Loucy (cell line): Measurements from ENCODE around the gene OSBPL3.

ENCODE experiments used
- H2AFZ ChIP-seq: fragments of 200-600 bp; sonication (generic); 2 replicates; pipeline ENCODE4 v1.6.0; 2016; ENCODE audit warnings: antibody characterized with exemption, mild to moderate bottlenecking, low read length, moderate library complexity
- H3F3A ChIP-seq: fragments of 200-600 bp; 2 replicates; pipeline ENCODE4 v1.6.0; 2016; ENCODE audit warnings: antibody characterized with exemption, low read depth, mild to moderate bottlenecking
- H3K27me3 ChIP-seq: fragments of 200-600 bp; sonication (generic); 2 replicates; pipeline ENCODE4 v1.6.1; 2014; ENCODE audit warnings: low read length, mild to moderate bottlenecking; ENCODE audit not compliant: insufficient read depth, poor library complexity, severe bottlenecking
- H3K36me3 ChIP-seq: fragments of 200-600 bp; sonication (generic); 2 replicates; pipeline ENCODE4 v1.6.1; 2016; ENCODE audit warnings: low read length; ENCODE audit not compliant: insufficient read depth
- H3K4me1 ChIP-seq: fragments of 200-600 bp; sonication (generic); 2 replicates; pipeline ENCODE4 v1.5.1; 2014; ENCODE audit warnings: low read length, mild to moderate bottlenecking; ENCODE audit not compliant: insufficient read depth, poor library complexity, severe bottlenecking
- H3K4me2 ChIP-seq: fragments of 200-600 bp; sonication (generic); 2 replicates; pipeline ENCODE4 v1.6.0; 2014; ENCODE audit warnings: antibody characterized with exemption, low read length, low read depth, mild to moderate bottlenecking; ENCODE audit not compliant: poor library complexity, severe bottlenecking
- H3K4me3 ChIP-seq: fragments of 200-600 bp; sonication (generic); 2 replicates; pipeline ENCODE4 v1.5.1; 2014; ENCODE audit warnings: low read length, mild to moderate bottlenecking, mixed read lengths; ENCODE audit not compliant: poor library complexity, severe bottlenecking
- H3K79me2 ChIP-seq: fragments of 200-600 bp; sonication (generic); 2 replicates; pipeline ENCODE4 v1.6.1; 2014; ENCODE audit warnings: low read length; ENCODE audit not compliant: insufficient read depth
- H3K9ac ChIP-seq: fragments of 200-600 bp; sonication (generic); 2 replicates; pipeline ENCODE4 v1.6.0; 2014; ENCODE audit warnings: mild to moderate bottlenecking, low read depth, low read length, moderate library complexity; ENCODE audit not compliant: poor library complexity, severe bottlenecking
- H3K9me2 ChIP-seq: fragments of 200-600 bp; sonication (generic); replicated peaks from 2 replicates; pipeline ENCODE4 v1.6.1; 2016; ENCODE audit warnings: low read depth, low read length, mixed read lengths
- H3K9me3 ChIP-seq: fragments of 200-600 bp; sonication (generic); 2 replicates; pipeline ENCODE4 v1.6.1; 2014; ENCODE audit warnings: mild to moderate bottlenecking, antibody characterized with exemption, low read length, low read depth; ENCODE audit not compliant: insufficient read depth
- H4K20me1 ChIP-seq: fragments of 200-600 bp; sonication (generic); 2 replicates; pipeline ENCODE4 v1.6.0; 2014; ENCODE audit warnings: antibody characterized with exemption, low read length, mild to moderate bottlenecking; ENCODE audit not compliant: insufficient read depth, poor library complexity, severe bottlenecking
- EZH2phosphoT487 ChIP-seq: fragments of 200-600 bp; IDR thresholded peaks from 2 replicates; pipeline ENCODE4 v1.6.1; 2018; ENCODE audit warnings: antibody characterized with exemption, mild to moderate bottlenecking, moderate library complexity, borderline replicate concordance
- TF ChIP-seq, protein P1 (sequence below): fragments of 200-600 bp; sonication (generic); conservative IDR thresholded peaks from 2 replicates; pipeline ENCODE4 v1.5.1; 2014; ENCODE audit warnings: mild to moderate bottlenecking, antibody characterized with exemption, low read length

Gene OSBPL3

DNA sequence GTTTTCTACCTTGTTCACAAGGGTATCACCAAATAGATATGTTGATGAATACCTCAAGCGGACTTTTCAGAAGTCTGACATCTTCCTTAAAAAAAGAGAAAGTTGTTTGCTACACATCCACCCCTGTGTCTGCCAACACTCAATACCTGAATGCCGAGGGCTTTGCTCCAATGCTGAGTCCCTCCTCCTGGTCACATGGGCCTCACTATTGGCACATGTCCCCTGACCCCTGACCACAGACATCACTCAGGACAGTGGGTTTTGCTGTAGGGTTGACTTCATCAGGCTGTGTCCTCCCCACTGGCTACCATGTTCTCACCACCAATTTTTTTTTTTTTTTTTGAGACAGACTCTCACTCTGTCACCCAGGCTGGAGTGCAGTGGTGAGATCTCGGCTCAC lies 76.4 kb downstream of the OSBPL3 start:
- TF ChIP-seq, protein P1, sequence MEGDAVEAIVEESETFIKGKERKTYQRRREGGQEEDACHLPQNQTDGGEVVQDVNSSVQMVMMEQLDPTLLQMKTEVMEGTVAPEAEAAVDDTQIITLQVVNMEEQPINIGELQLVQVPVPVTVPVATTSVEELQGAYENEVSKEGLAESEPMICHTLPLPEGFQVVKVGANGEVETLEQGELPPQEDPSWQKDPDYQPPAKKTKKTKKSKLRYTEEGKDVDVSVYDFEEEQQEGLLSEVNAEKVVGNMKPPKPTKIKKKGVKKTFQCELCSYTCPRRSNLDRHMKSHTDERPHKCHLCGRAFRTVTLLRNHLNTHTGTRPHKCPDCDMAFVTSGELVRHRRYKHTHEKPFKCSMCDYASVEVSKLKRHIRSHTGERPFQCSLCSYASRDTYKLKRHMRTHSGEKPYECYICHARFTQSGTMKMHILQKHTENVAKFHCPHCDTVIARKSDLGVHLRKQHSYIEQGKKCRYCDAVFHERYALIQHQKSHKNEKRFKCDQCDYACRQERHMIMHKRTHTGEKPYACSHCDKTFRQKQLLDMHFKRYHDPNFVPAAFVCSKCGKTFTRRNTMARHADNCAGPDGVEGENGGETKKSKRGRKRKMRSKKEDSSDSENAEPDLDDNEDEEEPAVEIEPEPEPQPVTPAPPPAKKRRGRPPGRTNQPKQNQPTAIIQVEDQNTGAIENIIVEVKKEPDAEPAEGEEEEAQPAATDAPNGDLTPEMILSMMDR = no peak; the same call in 1 of the 2 replicates
- TF ChIP-seq EZH2phosphoT487 = no peak
- Histone ChIP-seq H3K9me3 (no peaks in the 10 kb centered on the region), H3K79me2 (peaks cover 99% of the 10 kb centered on the region), H3K4me2 (peak overlapping the region; percentile 26), H3K4me1 (peaks cover 87% of the 10 kb centered on the region), H3F3A (peaks cover 5% of the 10 kb centered on the region; the same call in 1 of the 2 replicates), H3K27me3 (no peaks in the 10 kb centered on the region), H3K36me3 (no peaks in the 10 kb centered on the region), H3K9ac (peak overlapping the region; percentile 1), H3K9me2 (no peaks in the 10 kb centered on the region), H3K4me3 (no peak overlapping the region), H2AFZ (no peak overlapping the region), H4K20me1 (no peaks in the 10 kb centered on the region)

DNA sequence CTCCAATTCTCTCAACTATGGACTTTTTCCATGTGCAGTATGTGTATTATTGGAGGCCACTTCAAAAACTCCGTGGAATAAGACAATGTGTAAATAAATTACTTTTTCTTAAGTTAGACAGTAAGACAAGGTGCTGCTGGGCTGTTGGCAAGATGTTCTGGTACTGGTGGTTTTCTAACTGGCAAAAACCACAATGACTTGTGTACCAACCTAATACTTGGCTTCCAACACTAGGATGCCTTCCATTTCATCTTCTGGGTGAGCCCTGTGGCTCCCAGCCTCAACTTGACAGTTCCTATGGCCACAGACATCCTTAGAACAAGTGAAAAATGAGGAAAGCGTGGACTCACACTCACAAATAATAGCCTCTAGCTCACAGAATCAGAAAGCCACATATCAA lies 77.0 kb downstream of the OSBPL3 start:
- TF ChIP-seq EZH2phosphoT487 = no peak
- TF ChIP-seq, protein P1 = no peak
- Histone ChIP-seq H3K4me3 (peak overlapping the region; percentile 2), H3K79me2 (peaks cover 99% of the 10 kb centered on the region), H3K9ac (peak overlapping the region; percentile 1), H3K9me3 (no peaks in the 10 kb centered on the region), H3K9me2 (no peaks in the 10 kb centered on the region), H4K20me1 (no peaks in the 10 kb centered on the region), H3K4me1 (peaks cover 86% of the 10 kb centered on the region), H2AFZ (no peak overlapping the region), H3K36me3 (no peaks in the 10 kb centered on the region), H3F3A (peaks cover 3% of the 10 kb centered on the region; the same call in 1 of the 2 replicates), H3K4me2 (peak overlapping the region; percentile 26), H3K27me3 (no peaks in the 10 kb centered on the region)

DNA sequence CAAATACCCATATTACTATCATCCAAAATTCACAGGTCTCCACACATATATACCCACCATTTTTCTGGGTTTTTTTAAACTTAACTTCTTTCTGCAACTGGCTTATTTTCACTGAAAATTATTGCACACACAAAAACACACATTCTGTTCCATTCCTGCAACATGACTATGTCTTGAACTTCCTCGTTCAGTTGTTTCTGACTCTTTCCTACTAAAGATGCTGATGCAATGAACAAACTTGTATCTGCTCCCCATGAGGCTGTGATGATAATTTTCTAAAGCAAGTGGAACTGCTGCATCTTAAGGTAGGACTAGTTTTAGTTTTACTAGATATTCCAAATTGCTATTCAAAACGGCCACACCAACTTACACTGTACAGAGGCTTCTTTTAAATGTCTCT lies 77.7 kb downstream of the OSBPL3 start:
- Histone ChIP-seq H3F3A (no peaks in the 10 kb centered on the region), H3K4me1 (peaks cover 83% of the 10 kb centered on the region), H3K9ac (no peak overlapping the region), H4K20me1 (no peaks in the 10 kb centered on the region), H3K36me3 (no peaks in the 10 kb centered on the region), H3K4me2 (no peak overlapping the region), H3K27me3 (no peaks in the 10 kb centered on the region), H3K79me2 (peaks cover 98% of the 10 kb centered on the region), H3K4me3 (no peak overlapping the region), H2AFZ (no peak overlapping the region), H3K9me2 (no peaks in the 10 kb centered on the region), H3K9me3 (no peaks in the 10 kb centered on the region)
- TF ChIP-seq EZH2phosphoT487 = no peak
- TF ChIP-seq, protein P1 = no peak
